H1 (cell line): ENCODE measurements around the gene ZNF337. TPM values are rescaled to one million over a fixed set of nuclear protein-coding genes. Genes with fewer than 3 reads are reported as not detected.

Experiments
- CTCF ChIA-PET: fragments of 300-600 bp; sonication (Branson Sonifier 250); formaldehyde crosslinking; loops from one replicate; lab custom pipeline; 2021; ENCODE audit not compliant: partially characterized antibody; lab: Charles Lee
- POLR2A ChIA-PET: fragments of 300-600 bp; sonication (Branson Sonifier 250); formaldehyde crosslinking; loops from one replicate; lab custom pipeline; 2021; ENCODE audit warnings: inconsistent platforms; ENCODE audit not compliant: partially characterized antibody; lab: Charles Lee
- DNase-seq, 2 experiments: peaks; one replicate each; pipeline versions ENCODE4 v3.0.0 to v3.0.0-alpha.2; 2010 to 2022; ENCODE audit warnings: low spot score in 2 of 2, low read depth in 1 of 2, mixed read lengths in 1 of 2
- FAIRE-seq: peaks from 2 replicates; lab custom pipeline; 2011; peaks lifted over from hg19 to GRCh38; lab: Jason Lieb, UNC
- H2AFZ ChIP-seq: 2 replicates; pipeline ENCODE4 v1.8.1; 2012; ENCODE audit warnings: low read length, inconsistent platforms
- H2AK5ac ChIP-seq: 2 replicates; pipeline ENCODE4 v1.6.1; 2013; ENCODE audit warnings: low read depth, low read length
- H2BK120ac ChIP-seq: replicated peaks from 2 replicates; pipeline ENCODE3; 2013; ENCODE audit warnings: low read depth, low read length, inconsistent platforms
- H2BK12ac ChIP-seq: 2 replicates; pipeline ENCODE4 v1.6.1; 2013; ENCODE audit warnings: low read depth, low read length
- H2BK15ac ChIP-seq: 2 replicates; pipeline ENCODE4 v1.6.1; 2013; ENCODE audit warnings: low read length
- H2BK20ac ChIP-seq: 2 replicates; pipeline ENCODE4 v1.6.1; 2013; ENCODE audit warnings: low read length
- H2BK5ac ChIP-seq: 2 replicates; pipeline ENCODE4 v1.6.1; 2013; ENCODE audit warnings: low read depth, low read length
- H3K14ac ChIP-seq: 2 replicates; pipeline ENCODE4 v1.6.1; 2013; ENCODE audit warnings: inconsistent platforms; ENCODE audit not compliant: insufficient read length
- H3K18ac ChIP-seq: 2 replicates; pipeline ENCODE4 v1.6.1; 2013; ENCODE audit warnings: low read length; ENCODE audit errors: extremely low read depth
- H3K23ac ChIP-seq: 2 replicates; pipeline ENCODE4 v1.6.1; 2013; ENCODE audit warnings: inconsistent platforms; ENCODE audit not compliant: insufficient read length
- H3K23me2 ChIP-seq: 2 replicates; pipeline ENCODE4 v1.6.1; 2013; ENCODE audit warnings: low read depth, low read length
- H3K27ac ChIP-seq: 2 replicates; pipeline ENCODE4 v1.6.1; 2011; ENCODE audit warnings: low read depth, low read length, inconsistent platforms
- H3K27me3 ChIP-seq, 4 experiments: replicated peaks in 1 of 4; 1 replicate in 1 of 4; 2 replicates in 3 of 4; pipeline versions ENCODE4 v1.6.1 to v1.8.1; 2011 to 2013; ENCODE audit warnings: low read length in 3 of 4, mild to moderate bottlenecking in 3 of 4, inconsistent platforms in 2 of 4, mixed read lengths in 2 of 4, moderate library complexity in 1 of 4; ENCODE audit not compliant: control insufficient read depth in 3 of 4, insufficient read depth in 3 of 4; ENCODE audit errors: extremely low read depth in 1 of 4
- H3K36me3 ChIP-seq, 4 experiments: 2 replicates each; pipeline versions ENCODE4 v1.6.1 to v1.8.1; 2011 to 2013; ENCODE audit warnings: mild to moderate bottlenecking in 4 of 4, low read length in 3 of 4, moderate library complexity in 2 of 4, control low read depth in 1 of 4, inconsistent platforms in 1 of 4; ENCODE audit not compliant: insufficient read depth in 4 of 4, control insufficient read depth in 2 of 4
- H3K4ac ChIP-seq: replicated peaks from 2 replicates; pipeline ENCODE3; 2013; ENCODE audit warnings: low read length, low read depth, mixed read lengths, inconsistent platforms; ENCODE audit not compliant: insufficient read length
- H3K4me1 ChIP-seq, 4 experiments: replicated peaks in 1 of 4; 1 replicate in 1 of 4; 2 replicates in 3 of 4; pipeline versions ENCODE4 v1.6.1 to v1.8.1; 2011 to 2013; ENCODE audit warnings: low read length in 3 of 4, inconsistent platforms in 2 of 4, mixed read lengths in 1 of 4; ENCODE audit not compliant: insufficient read depth in 4 of 4, control insufficient read depth in 3 of 4
- H3K4me2 ChIP-seq, 2 experiments: 2 replicates each; pipeline versions ENCODE4 v1.6.1 to v1.8.1; 2011 to 2013; ENCODE audit warnings: low read depth in 2 of 2, low read length in 2 of 2, control low read depth in 1 of 2, inconsistent platforms in 1 of 2, mild to moderate bottlenecking in 1 of 2; ENCODE audit not compliant: insufficient read depth in 1 of 2
- H3K4me3 ChIP-seq, 4 experiments: fragments of 200-600, 300-600 bp in 1 of 4; sonication (generic), shearing (Covaris generic), sonication (Bioruptor Twin) in 1 of 4; 2 replicates each; pipeline versions ENCODE4 v1.5.1 to v1.8.1; 2011 to 2016; ENCODE audit warnings: low read length in 4 of 4, low read depth in 3 of 4, control low read depth in 2 of 4, inconsistent platforms in 2 of 4, mild to moderate bottlenecking in 2 of 4, mixed read lengths in 1 of 4, moderate library complexity in 1 of 4; ENCODE audit not compliant: insufficient read depth in 2 of 4; ENCODE audit errors: extremely low read depth in 1 of 4
- H3K56ac ChIP-seq: replicated peaks from 2 replicates; pipeline ENCODE3; 2013; ENCODE audit warnings: low read depth, mild to moderate bottlenecking, mixed read lengths, low read length, inconsistent platforms; ENCODE audit not compliant: insufficient read length
- H3K79me1 ChIP-seq: 2 replicates; pipeline ENCODE4 v1.6.1; 2013; ENCODE audit warnings: low read depth, low read length, control low read depth
- H3K79me2 ChIP-seq, 2 experiments: 2 replicates each; pipeline versions ENCODE4 v1.6.1 to v1.8.1; 2012 to 2013; ENCODE audit warnings: low read length in 2 of 2, mild to moderate bottlenecking in 2 of 2, inconsistent platforms in 1 of 2; ENCODE audit not compliant: insufficient read depth in 2 of 2, control insufficient read depth in 1 of 2
- H3K9ac ChIP-seq, 4 experiments: replicated peaks in 1 of 4; 1 replicate in 1 of 4; 2 replicates in 3 of 4; pipeline versions ENCODE4 v1.6.1 to v1.8.1; 2011 to 2013; ENCODE audit warnings: low read depth in 3 of 4, low read length in 3 of 4, control low read depth in 2 of 4, mild to moderate bottlenecking in 2 of 4, moderate library complexity in 2 of 4, inconsistent platforms in 1 of 4; ENCODE audit errors: extremely low read depth in 1 of 4
- H3K9me3 ChIP-seq, 2 experiments: 2 replicates each; pipeline versions ENCODE4 v1.6.1 to v1.8.1; 2012 to 2013; ENCODE audit warnings: mild to moderate bottlenecking in 2 of 2, moderate library complexity in 2 of 2, control low read depth in 1 of 2, inconsistent platforms in 1 of 2, low read depth in 1 of 2, low read length in 1 of 2, mixed read lengths in 1 of 2; ENCODE audit not compliant: insufficient read depth in 2 of 2
- H4K20me1 ChIP-seq, 2 experiments: replicated peaks in 1 of 2; 2 replicates each; pipeline versions ENCODE3 to v1.8.1; 2011 to 2013; ENCODE audit warnings: inconsistent platforms in 2 of 2, low read length in 2 of 2, mild to moderate bottlenecking in 1 of 2; ENCODE audit not compliant: insufficient read depth in 2 of 2, control insufficient read depth in 1 of 2
- H4K5ac ChIP-seq: 2 replicates; pipeline ENCODE4 v1.6.1; 2013; ENCODE audit warnings: low read length, low read depth, mixed read lengths, inconsistent platforms; ENCODE audit not compliant: insufficient read length
- H4K8ac ChIP-seq: 2 replicates; pipeline ENCODE4 v1.8.0; 2013; ENCODE audit warnings: mild to moderate bottlenecking, moderate library complexity, low read length, inconsistent platforms; ENCODE audit not compliant: insufficient read depth; ENCODE audit errors: extremely low read depth
- H4K91ac ChIP-seq: replicated peaks from 2 replicates; pipeline ENCODE3; 2013; ENCODE audit warnings: low read length, mixed read lengths, inconsistent platforms; ENCODE audit not compliant: insufficient read length
- EP300 ChIP-seq, 2 experiments: IDR thresholded peaks; 1 replicate in 1 of 2; 2 replicates in 1 of 2; pipeline ENCODE4 v1.6.1; 2011 to 2012; ENCODE audit warnings: low read depth in 2 of 2, low read length in 2 of 2, mild to moderate bottlenecking in 2 of 2, borderline replicate concordance in 1 of 2, inconsistent platforms in 1 of 2, moderate library complexity in 1 of 2
- HDAC2 ChIP-seq, 2 experiments: fragments of 300-600 bp in 1 of 2; sonication (generic) in 1 of 2; IDR thresholded peaks; 2 replicates each; pipeline ENCODE4 v1.6.1; 2011 to 2012; ENCODE audit warnings: low read depth in 2 of 2, low read length in 2 of 2, mild to moderate bottlenecking in 2 of 2, moderate library complexity in 2 of 2, borderline replicate concordance in 1 of 2, inconsistent platforms in 1 of 2
- KDM5A ChIP-seq: fragments of 200-600 bp; IDR thresholded peaks from 2 replicates; pipeline ENCODE4 v1.7.1; 2012; ENCODE audit warnings: mild to moderate bottlenecking, low read length, inconsistent platforms, mixed read lengths
- MAFK ChIP-seq: IDR thresholded peaks from 2 replicates; pipeline ENCODE4 v1.6.1; 2012; ENCODE audit warnings: low read depth, mild to moderate bottlenecking, improper control_type of control experiment, low read length
- NANOG ChIP-seq: IDR thresholded peaks from 2 replicates; pipeline ENCODE4 v1.6.1; 2011; ENCODE audit warnings: low read length, low read depth, mild to moderate bottlenecking, inconsistent platforms; ENCODE audit not compliant: insufficient read depth, poor library complexity, severe bottlenecking
- RBBP5 ChIP-seq: IDR thresholded peaks from 2 replicates; pipeline ENCODE4 v1.7.1; 2012; ENCODE audit warnings: low read depth, mild to moderate bottlenecking, inconsistent platforms, low read length, moderate library complexity, borderline replicate concordance
- TCF12 ChIP-seq: IDR thresholded peaks from 2 replicates; pipeline ENCODE4 v1.6.1; 2011; ENCODE audit warnings: low read depth, mild to moderate bottlenecking, low read length
- WGBS, 2 experiments: shearing (Covaris generic) in 1 of 2; methylation state at CpG; one replicate each; pipeline versions ENCODE4 v1.1.6 to v1.1.7; 2013 to 2015; ENCODE audit warnings: low lambda C conversion rate in 2 of 2, mixed read lengths in 2 of 2, inconsistent platforms in 1 of 2, low coverage in 1 of 2, missing lambda C conversion rate in 1 of 2; ENCODE audit not compliant: insufficient replicate concordance in 2 of 2, insufficient coverage in 1 of 2, insufficient read length in 1 of 2; ENCODE audit errors: extremely low coverage in 1 of 2, missing lambda C conversion rate in 1 of 2; 5-methylcytosine and 5-hydroxymethylcytosine counted together
- polyA plus RNA-seq, 7 experiments: library from polyadenylated mRNA; depleted of rRNA in 3 of 7; stranded (reverse) in 5 of 7; unstranded in 2 of 7; fragments of >200 nt in 5 of 7; fragments of 200-250 nt in 2 of 7; gene quantifications; 1 replicate in 5 of 7; 2 replicates in 1 of 7; 4 replicates in 1 of 7; pipeline versions ENCODE4 v1.2.1 to v1.2.3, GENCODE V29; 2011 to 2013; ENCODE audit warnings: missing spikeins in 2 of 7, mixed read lengths in 2 of 7
- total RNA-seq: library from RNA; stranded (reverse); fragmentation: NEBNext Ultra II Directional; extraction: Animal tissue kit (Norgen Biotek cat#: 25700); gene quantifications from 2 replicates; pipeline ENCODE4 v1.2.1, GENCODE V29; 2021

The ZNF337 gene
- total and polyA plus RNA-seq, 2 of the 8 experiments (the other 6 are each of a cell fraction or from before 2014, with no cell fraction given), result 2.8 to 6.6 TPM

DNA sequence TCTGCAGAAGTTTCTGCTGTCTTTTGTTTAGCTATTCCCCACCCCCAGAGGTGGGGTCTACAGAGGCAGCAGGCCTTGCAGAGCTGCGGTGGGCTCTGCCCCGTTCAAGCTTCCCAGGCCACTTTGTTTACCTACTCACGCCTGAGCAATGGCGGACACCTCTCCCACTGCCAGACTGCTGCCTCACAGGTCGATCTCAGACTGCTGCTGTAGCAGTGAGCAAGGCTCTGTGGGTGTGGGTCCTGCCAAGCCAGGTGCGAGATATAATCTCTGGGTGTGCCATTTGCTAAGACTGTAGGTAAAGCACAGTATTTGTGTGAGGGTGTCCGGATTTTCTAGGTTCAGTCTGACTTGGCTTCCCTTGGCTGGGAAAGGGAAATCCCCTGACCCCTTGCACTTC lies 23.6 kb upstream of the ZNF337 start:
- Histone ChIP-seq H3K18ac (no peak overlapping the region), H3K4ac (no peak overlapping the region), H3K23me2 (no peaks in the 10 kb centered on the region; the same call in 1 of the 2 replicates), H3K4me3 (no peak overlapping the region), H2BK20ac (no peak overlapping the region), H2BK5ac (no peak overlapping the region), H4K5ac (no peak overlapping the region), H3K79me2 (no peaks in the 10 kb centered on the region), H2AK5ac (no peak overlapping the region; the same call in 1 of the 2 replicates), H3K23ac (no peak overlapping the region), H3K9me3 (peaks cover 11 to 28% of the 10 kb centered on the region in 2 experiments; a peak in 3 of 4 replicates), H3K27me3 (no peaks in the 10 kb centered on the region; a peak in 1 of 7 replicates), H2BK15ac (no peak overlapping the region), H3K56ac (no peak overlapping the region), H3K4me2 (no peak overlapping the region), H3K79me1 (no peaks in the 10 kb centered on the region), H2BK12ac (no peak overlapping the region; the same call in 1 of the 2 replicates), H4K20me1 (no peaks in the 10 kb centered on the region), H2AFZ (no peak overlapping the region), H3K36me3 (no peaks in the 10 kb centered on the region), H3K4me1 (no peaks in the 10 kb centered on the region), H4K8ac (no peak overlapping the region; the same call in 1 of the 2 replicates), H3K14ac (no peak overlapping the region), H4K91ac (no peak overlapping the region), H2BK120ac (no peak overlapping the region), H3K27ac (no peak overlapping the region), H3K9ac (no peak overlapping the region)
- no peak for FAIRE-seq
- TF ChIP-seq KDM5A (no peak), TCF12 (no peak), RBBP5 (no peak), MAFK (no peak), NANOG (no peak), HDAC2 (IDR thresholded peaks at IDR 0.05; ENCODE audit: borderline replicate concordance in 1 of 2, low read depth in 2 of 2, low read length in 2 of 2) (no peak), EP300 (IDR thresholded peaks at IDR 0.05; ENCODE audit: borderline replicate concordance in 1 of 2, low read depth in 2 of 2, low read length in 2 of 2) (no peak)
- ChIA-PET CTCF (no interaction called here), POLR2A (interaction anchor here (1.3 kb wide), 1 partner anchor 20 kb away, joined by 3 read pairs; no protein-coding TSS in a partner anchor)
- WGBS, 2 experiments, result 84% methylated on average over 7 of the region's 7 CpGs; no CpG with 5 or more reads in 1 of the 2 experiments
- DNase-seq, result no peak
